ENCODE measurements around the gene PLXND1.

- no peak for TF ChIP-seq YY1 (IDR thresholded peaks at IDR 0.05; ENCODE audit: low read depth)
- TF ChIP-seq USF1 (IDR thresholded peaks at IDR 0.05) = no peak
- TF ChIP-seq RAD21 (IDR thresholded peaks at IDR 0.05; ENCODE audit: low read depth) = no peak
- TF ChIP-seq TCF12 (IDR thresholded peaks at IDR 0.05; ENCODE audit: low read depth) = no peak
- TF ChIP-seq TAF1 (IDR thresholded peaks at IDR 0.05; ENCODE audit: low read depth) = no peak
- no peak for TF ChIP-seq EP300 (IDR thresholded peaks at IDR 0.05; ENCODE audit: borderline replicate concordance)
- TF ChIP-seq CEBPB (IDR thresholded peaks at IDR 0.05) = no peak
- no peak for TF ChIP-seq MAX (IDR thresholded peaks at IDR 0.05)
- TF ChIP-seq CREB1 (IDR thresholded peaks at IDR 0.05; ENCODE audit: low read depth) = no peak
- no peak for TF ChIP-seq EGR1 (IDR thresholded peaks at IDR 0.05)
- TF ChIP-seq REST (IDR thresholded peaks at IDR 0.05; ENCODE audit: low read depth) = no peak
Observed at GRCh38 chr3:129576514-129577352, 29.7 kb downstream of the PLXND1 start.

All from Ishikawa (cell line).